OCI-LY7 (cell line): ENCODE measurements around the gene IPO9. TPM values are rescaled to one million over a fixed set of nuclear protein-coding genes. Genes with fewer than 3 reads are reported as not detected.
"Not testable (repeated sequence)": the region's sequence is repeated elsewhere in the genome, so short reads cannot be mapped to it uniquely, and the experiment has no call there.

Experiments
- BruUV-seq: library from RNA; stranded (reverse); fragments of 400-500 nt; replicated peaks from 2 replicates; lab custom pipeline; 2021; lab: Mats Ljungman, UMichigan
- CTCF ChIA-PET: fragments of 300-600 bp; sonication (Branson Sonifier 250); formaldehyde crosslinking; loops from one replicate; lab custom pipeline; 2022; ENCODE audit warnings: antibody characterized with exemption; ENCODE audit not compliant: unreplicated experiment; lab: Charles Lee
- POLR2A ChIA-PET: fragments of 300-600 bp; sonication (Branson Sonifier 250); formaldehyde crosslinking; loops from one replicate; lab custom pipeline; 2022; ENCODE audit warnings: antibody characterized with exemption; lab: Charles Lee
- DNase-seq: peaks from one replicate; pipeline ENCODE4 v3.0.0-alpha.2; 2015; ENCODE audit warnings: low spot score
- H2AFZ ChIP-seq: fragments of 200-600 bp; sonication (generic), shearing (Covaris generic); 2 replicates; pipeline ENCODE4 v1.6.1; 2014; ENCODE audit warnings: mild to moderate bottlenecking, antibody characterized with exemption, low read length, moderate library complexity
- H3K27ac ChIP-seq: fragments of 200-600 bp; sonication (generic); 2 replicates; pipeline ENCODE4 v1.5.1; 2014; ENCODE audit warnings: mixed run types, low read depth, mild to moderate bottlenecking, moderate library complexity, low read length, inconsistent platforms; ENCODE audit not compliant: poor library complexity, severe bottlenecking
- H3K36me3 ChIP-seq: fragments of 200-600 bp; sonication (generic); 2 replicates; pipeline ENCODE4 v1.6.1; 2014; ENCODE audit warnings: mild to moderate bottlenecking, antibody characterized with exemption, low read length, moderate library complexity, mixed read lengths; ENCODE audit not compliant: insufficient read depth
- H3K4me1 ChIP-seq: fragments of 200-600 bp; sonication (generic); 2 replicates; pipeline ENCODE4 v1.5.1; 2014; ENCODE audit warnings: mild to moderate bottlenecking, low read length; ENCODE audit not compliant: insufficient read depth, poor library complexity, severe bottlenecking
- H3K4me2 ChIP-seq: fragments of 200-600 bp; sonication (generic); 2 replicates; pipeline ENCODE4 v1.6.1; 2014; ENCODE audit warnings: mild to moderate bottlenecking, low read length
- H3K4me3 ChIP-seq: fragments of 200-600 bp; sonication (generic); 2 replicates; pipeline ENCODE4 v1.5.1; 2014; ENCODE audit warnings: mild to moderate bottlenecking, low read depth, low read length; ENCODE audit not compliant: poor library complexity, severe bottlenecking
- H3K79me2 ChIP-seq: fragments of 200-600 bp; sonication (generic); 2 replicates; pipeline ENCODE4 v1.6.1; 2016; ENCODE audit warnings: low read depth, mild to moderate bottlenecking, low read length, moderate library complexity, mixed read lengths; ENCODE audit not compliant: insufficient read depth
- H3K9me2 ChIP-seq: fragments of 200-600 bp; sonication (generic); 2 replicates; pipeline ENCODE4 v1.6.1; 2016; ENCODE audit warnings: mild to moderate bottlenecking, low read length, mixed read lengths; ENCODE audit not compliant: insufficient read depth
- H3K9me3 ChIP-seq: fragments of 200-600 bp; sonication (generic); 2 replicates; pipeline ENCODE4 v1.6.1; 2014; ENCODE audit warnings: mild to moderate bottlenecking, mixed run types, low read length, mixed read lengths
- H4K20me1 ChIP-seq: fragments of 200-600 bp; sonication (generic); 2 replicates; pipeline ENCODE4 v1.6.1; 2014; ENCODE audit warnings: mild to moderate bottlenecking, antibody characterized with exemption, low read length, moderate library complexity, mixed read lengths; ENCODE audit not compliant: insufficient read depth
- CTCF ChIP-seq: fragments of 200-600 bp; sonication (generic); conservative IDR thresholded peaks from 2 replicates; pipeline ENCODE4 v1.5.1; 2014; ENCODE audit warnings: mild to moderate bottlenecking, antibody characterized with exemption, low read length, moderate library complexity, mixed read lengths
- EZH2phosphoT487 ChIP-seq: fragments of 200-600 bp; sonication (generic); IDR thresholded peaks from 2 replicates; pipeline ENCODE4 v1.6.1; 2018; ENCODE audit warnings: low read depth, borderline replicate concordance, mild to moderate bottlenecking, mixed run types, antibody characterized with exemption, low read length, moderate library complexity, mixed read lengths
- intact Hi-C: fragments of 100-400 bp; cut with micrococcal nuclease; formaldehyde crosslinking; loops from one replicate; pipeline ENCODE4 v1.10.0; 2022; ENCODE audit not compliant: unreplicated experiment
- total RNA-seq, 2 experiments: library from RNA; depleted of rRNA in 1 of 2; stranded (reverse); fragments of >200 nt in 1 of 2; shearing (Covaris generic) in 1 of 2; gene quantifications; 2 replicates each; pipeline ENCODE4 v1.2.3, GENCODE V29; 2014 to 2022

Gene IPO9
- total RNA-seq, 2 experiments from 2014 or later, result 47.2 to 67.9 TPM

- H3K4me2 ChIP-seq, result no peak overlapping the region
- no TSS peak for BruUV-seq
- DNase-seq, result no peak
- intact Hi-C loops, result loop anchor here (10.0 kb wide), 1 partner anchor 216 kb away; no protein-coding TSS in a partner anchor
- TF ChIP-seq CTCF (no peak), EZH2phosphoT487 (no peak)
- no peak overlapping the region for H3K27ac ChIP-seq
- no peaks in the 10 kb centered on the region for H3K9me2 ChIP-seq
- ChIA-PET CTCF (no interaction called here), POLR2A (interaction anchor here (1.0 to 1.8 kb wide), 2 partner anchors 12 to 55 kb away, joined by 3 to 5 read pairs; no protein-coding TSS in a partner anchor)
- H3K4me1 ChIP-seq, result no peaks in the 10 kb centered on the region
- H3K9me3 ChIP-seq, result no peaks in the 10 kb centered on the region
- no peaks in the 10 kb centered on the region for H4K20me1 ChIP-seq
- no peaks in the 10 kb centered on the region for H3K36me3 ChIP-seq
- H2AFZ ChIP-seq, result no peak overlapping the region
- no peaks in the 10 kb centered on the region for H3K79me2 ChIP-seq
- no peak overlapping the region for H3K4me3 ChIP-seq
These were observed 70.0 kb downstream of the IPO9 start for GRCh38 chr1:201898992-201899391.

DNA sequence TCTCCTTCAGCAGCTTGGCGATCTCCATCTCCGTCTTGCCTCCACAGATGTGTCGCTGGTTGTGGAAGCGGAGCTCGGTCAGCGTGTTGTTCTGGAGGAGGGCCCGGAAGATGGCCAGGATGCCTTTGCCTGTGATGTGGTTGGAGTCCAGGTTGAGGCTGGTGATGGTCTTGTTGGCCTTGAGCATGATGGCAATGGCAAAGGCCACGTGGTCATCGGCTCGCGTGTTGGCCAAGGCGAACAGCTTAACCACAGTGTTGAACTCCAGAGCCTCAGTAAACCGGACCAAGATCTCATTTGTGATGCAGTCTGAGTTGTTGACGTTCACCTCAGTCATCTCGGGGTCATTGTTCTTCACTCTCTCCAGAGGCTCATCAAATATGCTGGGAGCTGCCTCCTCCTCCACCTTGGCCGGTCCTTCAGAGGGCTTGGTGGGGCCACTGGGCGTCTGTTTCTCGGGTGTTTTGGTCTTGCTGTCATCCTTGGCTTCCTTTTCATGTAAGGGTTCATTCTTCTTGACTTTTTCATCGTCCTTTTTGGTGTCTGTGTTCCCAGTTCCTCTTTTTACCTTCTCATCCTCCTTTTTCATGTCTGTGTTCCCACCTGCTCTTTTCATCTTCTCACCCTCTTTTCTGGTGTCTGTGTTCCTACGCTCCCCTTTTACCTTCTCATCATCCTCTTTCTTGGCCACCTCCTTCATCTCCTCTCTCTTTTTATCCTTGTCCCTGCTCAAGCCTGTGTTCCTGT, 70.9 kb downstream of the IPO9 start:
- ChIA-PET POLR2A (interaction anchor here (1.0 kb wide), 1 partner anchor 13 kb away, joined by 3 read pairs; no protein-coding TSS in a partner anchor), CTCF (no interaction called here)
- intact Hi-C loops, result loop anchor here (10.0 kb wide), 1 partner anchor 215 kb away; no protein-coding TSS in a partner anchor
- H3K4me3 ChIP-seq, result no peak overlapping the region
- H3K9me2 ChIP-seq, result no peaks in the 10 kb centered on the region
- no TSS peak for BruUV-seq
- no peak for TF ChIP-seq EZH2phosphoT487
- no peak for TF ChIP-seq CTCF
- H3K36me3 ChIP-seq, result no peaks in the 10 kb centered on the region
- H4K20me1 ChIP-seq, result no peaks in the 10 kb centered on the region
- H2AFZ ChIP-seq, result no peak overlapping the region
- DNase-seq, result no peak
- no peaks in the 10 kb centered on the region for H3K4me1 ChIP-seq
- no peak overlapping the region for H3K27ac ChIP-seq
- no peaks in the 10 kb centered on the region for H3K79me2 ChIP-seq
- no peak overlapping the region for H3K4me2 ChIP-seq
- H3K9me3 ChIP-seq, result no peaks in the 10 kb centered on the region

- Histone ChIP-seq H3K9me2 (no peaks in the 10 kb centered on the region), H3K79me2 (no peaks in the 10 kb centered on the region), H3K4me3 (no peak overlapping the region), H3K36me3 (no peaks in the 10 kb centered on the region), H4K20me1 (no peaks in the 10 kb centered on the region), H3K4me1 (no peaks in the 10 kb centered on the region), H2AFZ (no peak overlapping the region), H3K4me2 (no peak overlapping the region), H3K9me3 (no peaks in the 10 kb centered on the region), H3K27ac (no peak overlapping the region)
- POLR2A ChIA-PET, result no interaction called here
- intact Hi-C loops, result no loop called here
- no TSS peak for BruUV-seq
- DNase-seq, result no peak
- CTCF ChIA-PET, result no interaction called here
- TF ChIP-seq CTCF, result no peak
- TF ChIP-seq EZH2phosphoT487, result no peak
These were observed 71.5 kb downstream of the IPO9 start for GRCh38 chr1:201900476-201900875.

DNA sequence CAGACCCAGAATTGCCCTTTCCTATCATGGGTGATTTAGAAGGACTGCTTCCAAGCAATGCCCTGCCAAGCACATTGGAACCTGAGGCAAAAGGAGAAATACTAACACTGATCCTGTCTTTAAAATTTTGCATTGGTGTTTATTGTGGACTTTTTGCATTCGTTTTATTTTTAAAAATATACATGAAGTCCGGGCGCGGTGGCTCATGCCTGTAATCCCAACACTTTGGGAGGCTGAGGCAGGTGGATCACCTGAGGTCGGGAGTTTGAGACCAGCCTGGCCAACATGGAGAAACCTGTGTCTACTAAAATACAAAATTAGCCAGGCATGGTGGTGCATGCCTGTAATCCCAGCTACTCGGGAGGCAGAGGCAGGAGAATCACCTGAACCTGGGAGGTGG, 72.1 kb downstream of the IPO9 start:
- intact Hi-C loops, H3K4me3 ChIP-seq, H3K36me3 ChIP-seq, H3K4me2 ChIP-seq, H3K4me1 ChIP-seq, H3K27ac ChIP-seq, H3K9me2 ChIP-seq, H3K9me3 ChIP-seq, BruUV-seq, H2AFZ ChIP-seq, H3K79me2 ChIP-seq, DNase-seq, CTCF ChIA-PET, H4K20me1 ChIP-seq, POLR2A ChIA-PET: not testable (repeated sequence)
